HG02981 (cell line): ENCODE data around the gene FOXA3.
A peak's percentile ranks its signal among the peaks of the same experiment; 100 is the strongest.

Experiments
- ATAC-seq: cut with Tn5 transposase; IDR thresholded peaks from one replicate; pipeline ENCODE4 v1.9.1; 2021; ENCODE audit warnings: mild to moderate bottlenecking, moderate library complexity; ENCODE audit not compliant: unreplicated experiment

Gene FOXA3

GRCh38 chr19:45872095-45872919 lies 8.2 kb downstream of the FOXA3 start:
- ATAC-seq, result no peak

- ATAC-seq, result no peak
Observed at GRCh38 chr19:45873219-45873772, 9.2 kb downstream of the FOXA3 start.

- no peak for ATAC-seq
Observed at GRCh38 chr19:45874620-45874966, 10.5 kb downstream of the FOXA3 start.

- ATAC-seq, result no peak
Observed at GRCh38 chr19:45876161-45876410, 12.0 kb downstream of the FOXA3 start.

GRCh38 chr19:45876411-45877197 lies 12.5 kb downstream of the FOXA3 start:
- ATAC-seq, result no peak

- no peak for ATAC-seq
Observed at GRCh38 chr19:45878043-45878794, 14.1 kb downstream of the FOXA3 start.

- no peak for ATAC-seq
Observed at GRCh38 chr19:45879055-45879454, 14.9 kb downstream of the FOXA3 start.

- ATAC-seq, result no peak
Observed at GRCh38 chr19:45879971-45880370, 15.8 kb downstream of the FOXA3 start.

GRCh38 chr19:45881082-45881908 lies 17.2 kb downstream of the FOXA3 start:
- no peak for ATAC-seq

GRCh38 chr19:45881909-45882528 lies 17.9 kb downstream of the FOXA3 start:
- no peak for ATAC-seq

- ATAC-seq, result peak; percentile 31
Observed at GRCh38 chr19:45882652-45883585, 18.8 kb downstream of the FOXA3 start.

- no peak for ATAC-seq
Observed at GRCh38 chr19:45883586-45883880, 19.4 kb downstream of the FOXA3 start.

GRCh38 chr19:45883881-45884681 lies 20.0 kb downstream of the FOXA3 start:
- no peak for ATAC-seq

GRCh38 chr19:45884682-45885555 lies 20.8 kb downstream of the FOXA3 start:
- ATAC-seq, result peak; percentile 2

- ATAC-seq, result peak; percentile 47
Observed at GRCh38 chr19:45885556-45886426, 21.7 kb downstream of the FOXA3 start, which contains the start of gene IRF2BP1. IRF2BP1 (minus strand) TSS chr19:45886141; CDS start chr19:45885774, 367 bp downstream.

GRCh38 chr19:45886427-45887199 lies 22.5 kb downstream of the FOXA3 start:
- peak; percentile 50 for ATAC-seq
